Mucosa of gallbladder (tissue), 1 donor: ENCODE data around the gene HTR3C. TPM values are rescaled to one million over a fixed set of nuclear protein-coding genes. Genes with fewer than 3 reads are reported as not detected.

Experiments used
- DNase-seq: peaks from one replicate; pipeline ENCODE4 v3.0.0-alpha.2; 2020; ENCODE audit warnings: low spot score
- total RNA-seq: library from RNA; stranded (reverse); gene quantifications from one replicate; pipeline ENCODE4 v1.2.1, GENCODE V29; 2021
- donor health status: DM: no; HTN: no; CAD: no.

The HTR3C gene
- total RNA-seq, 1 donor from 2014 or later, result 0.14 TPM

DNA sequence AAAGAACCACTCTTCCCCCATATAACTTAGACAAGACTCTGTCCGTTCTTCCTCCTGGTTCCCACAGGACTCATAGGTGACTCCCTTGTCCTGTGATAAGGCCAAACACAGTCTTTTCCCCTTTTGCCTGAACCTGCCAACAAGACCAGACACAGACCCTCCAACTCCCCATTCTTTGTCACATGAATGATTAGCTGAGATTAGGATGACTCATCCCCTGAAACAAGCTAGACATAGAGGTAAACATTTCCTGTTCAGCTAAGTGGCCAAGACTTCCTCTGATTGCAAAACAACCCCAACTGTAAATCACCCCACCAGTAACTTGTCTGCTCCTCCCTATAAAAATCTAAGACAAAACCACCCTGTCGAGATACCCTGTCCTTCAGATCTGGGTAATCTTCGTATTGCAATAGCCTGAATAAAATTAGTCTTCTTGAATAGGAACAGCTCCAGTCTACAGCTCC is 32.6 kb downstream of the HTR3C start:
- no peak for DNase-seq

DNA sequence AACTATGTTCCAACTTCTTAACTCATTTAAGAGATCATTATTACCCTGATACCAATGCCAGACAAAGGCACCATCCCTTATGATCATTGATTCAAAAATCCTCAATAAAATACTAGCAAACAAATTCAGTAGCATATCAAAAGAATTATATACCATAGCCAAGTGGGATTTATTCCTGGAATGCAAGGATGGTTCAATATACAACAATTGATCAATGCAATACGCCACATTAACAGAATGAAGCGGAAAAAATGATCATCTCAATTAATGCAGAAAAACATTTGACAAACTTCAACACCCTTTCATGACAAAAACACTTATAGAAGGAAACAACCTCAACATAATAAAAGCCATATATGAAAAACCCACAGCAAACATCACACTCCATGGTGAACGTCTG is 39.4 kb downstream of the HTR3C start:
- no peak for DNase-seq

DNA sequence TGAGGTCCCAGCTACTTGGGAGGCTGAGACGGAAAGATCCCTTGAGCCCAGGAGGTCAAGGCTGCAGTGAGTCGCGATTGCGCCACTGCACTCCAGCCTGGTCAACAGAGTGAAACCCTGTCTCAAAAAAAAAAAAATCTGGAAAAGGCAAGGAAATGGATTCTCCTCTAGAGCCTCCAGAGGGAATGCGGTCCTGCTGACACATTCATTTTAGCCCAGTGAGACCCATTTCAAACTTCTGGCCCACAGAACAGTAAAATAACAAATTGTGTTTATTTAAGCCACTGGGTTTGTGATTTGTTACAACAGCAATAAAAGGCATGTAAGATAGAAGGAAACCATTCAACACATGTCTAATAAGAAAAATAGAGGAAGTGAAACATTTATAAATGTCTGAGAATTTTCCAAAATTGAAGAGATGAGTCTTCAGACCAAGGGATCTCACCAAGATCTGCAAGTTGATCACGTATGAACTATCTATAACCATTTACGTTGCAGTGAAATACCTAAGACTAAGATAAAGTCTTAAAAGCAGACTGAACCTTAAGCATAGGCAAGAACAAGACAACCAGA is 44.0 kb downstream of the HTR3C start, which contains the start of gene HTR3E:
HTR3E (plus strand) TSS at position 254 of the 573 bp plus-strand sequence. CDS start 466 bp downstream, outside the sequence.
- DNase-seq, result no peak

DNA sequence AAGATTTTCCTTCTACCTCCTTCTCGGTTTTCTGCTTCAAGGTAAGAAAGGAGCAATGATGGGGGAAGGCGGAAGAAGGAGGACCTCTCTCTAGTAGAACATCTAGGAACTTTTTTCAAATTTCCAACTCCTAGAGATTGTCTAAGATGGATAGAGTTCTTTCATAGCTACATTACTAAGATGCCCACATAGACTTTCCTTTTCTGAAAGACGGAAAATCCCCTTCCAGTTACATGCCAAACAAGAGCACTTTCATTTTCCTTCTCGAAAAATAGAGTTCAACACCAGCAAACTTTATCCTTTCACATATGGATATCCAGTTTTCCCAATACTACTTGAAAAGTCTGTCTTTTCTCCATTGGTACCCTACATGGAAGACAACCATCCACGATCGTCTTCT is 44.7 kb downstream of the HTR3C start:
- DNase-seq, result no peak

DNA sequence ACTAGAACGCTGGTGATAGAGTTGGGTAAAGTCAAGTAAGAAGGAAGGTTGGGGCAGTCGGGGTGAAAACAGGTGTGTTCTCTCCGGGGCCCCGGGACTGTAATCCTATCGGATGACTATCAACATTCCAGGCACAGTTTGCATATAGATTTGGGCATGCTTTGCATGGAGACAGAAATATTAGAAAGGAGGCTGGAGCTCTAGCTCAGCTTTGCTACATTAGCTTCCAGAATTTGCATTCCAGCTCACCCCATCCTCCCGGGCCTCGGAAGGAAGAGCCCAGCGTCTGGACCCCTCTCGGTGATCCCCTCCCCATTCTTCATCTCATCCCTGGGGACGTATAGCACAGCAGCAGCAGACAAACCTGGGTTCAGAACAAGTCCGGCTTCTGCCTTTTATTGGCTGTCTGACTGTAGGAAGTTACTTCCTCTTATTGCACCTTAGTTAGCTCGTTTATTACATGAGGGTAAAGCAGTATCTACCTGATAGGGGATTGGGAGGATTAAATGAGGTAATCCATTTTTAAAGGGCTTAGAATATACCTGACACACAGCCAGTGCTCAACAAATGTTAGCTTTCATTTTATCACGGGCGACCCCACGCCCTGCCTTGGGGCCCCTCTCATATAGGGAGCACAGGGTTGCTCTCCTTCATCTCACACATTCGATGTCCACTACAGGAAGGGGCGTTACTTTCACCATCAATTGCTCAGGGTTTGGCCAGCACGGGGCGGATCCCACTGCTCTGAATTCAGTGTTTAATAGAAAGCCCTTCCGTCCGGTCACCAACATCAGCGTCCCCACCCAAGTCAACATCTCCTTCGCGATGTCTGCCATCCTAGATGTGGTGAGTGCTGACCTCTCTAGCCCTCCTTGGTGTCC is 47.2 kb downstream of the HTR3C start:
- DNase-seq, result no peak

Other genes starting within 250 kb of the HTR3C start
- gene MAP6D1, start 227.5 kb upstream of the HTR3C start, total RNA-seq, result 1.1 TPM
- 33.6 TPM for gene PARL, start 168.2 kb upstream of the HTR3C start, total RNA-seq
- gene ABCC5, start 35.2 kb upstream of the HTR3C start, total RNA-seq, result 37.8 TPM
- not detected for gene HTR3D, start 21.3 kb upstream of the HTR3C start, total RNA-seq
- not detected for gene HTR3E, start 44.0 kb downstream of the HTR3C start, total RNA-seq
- gene EIF2B5, start 82.3 kb downstream of the HTR3C start, total RNA-seq, result 35.5 TPM
- 99.2 TPM for gene DVL3, start 102.3 kb downstream of the HTR3C start, total RNA-seq
- 322 TPM for gene AP2M1, start 121.8 kb downstream of the HTR3C start, total RNA-seq
- 77.4 TPM for gene ABCF3, start 133.2 kb downstream of the HTR3C start, total RNA-seq
- gene VWA5B2, start 176.5 kb downstream of the HTR3C start, total RNA-seq, result not detected
- gene ALG3, start 195.9 kb downstream of the HTR3C start, total RNA-seq, result 44.7 TPM
- gene EEF1AKMT4, start 196.6 kb downstream of the HTR3C start, total RNA-seq, result 3.2 TPM
- gene CAMK2N2, start 208.5 kb downstream of the HTR3C start, total RNA-seq, result 0.40 TPM
- 0.14 TPM for gene ECE2, start 223.0 kb downstream of the HTR3C start, total RNA-seq
- gene PSMD2, start 246.2 kb downstream of the HTR3C start, total RNA-seq, result 174 TPM